Epithelial cell of proximal tubule (primary cell): ENCODE results near the gene SHKBP1. TPM values are rescaled to one million over a fixed set of nuclear protein-coding genes. Genes with fewer than 3 reads are reported as not detected.
"Not testable (repeated sequence)": the region's sequence is repeated elsewhere in the genome, so short reads cannot be mapped to it uniquely, and the experiment has no call there.

Experiments
- DNase-seq: peaks from one replicate; pipeline ENCODE4 v3.0.0-alpha.2; 2011; ENCODE audit warnings: low read depth
- H3K4me3 ChIP-seq: 2 replicates; pipeline ENCODE4 v1.5.1; 2011; ENCODE audit warnings: low read depth, mild to moderate bottlenecking, low read length
- CTCF ChIP-seq: conservative IDR thresholded peaks from 2 replicates; pipeline ENCODE4 v1.5.1; 2012; ENCODE audit warnings: low read depth, mild to moderate bottlenecking, low read length
- total RNA-seq: library from RNA; depleted of rRNA; stranded (reverse); fragments of >200 nt; gene quantifications from 2 replicates; pipeline ENCODE4 v1.2.3, GENCODE V29; 2015

Gene SHKBP1
- total RNA-seq, 1 donor from 2014 or later: 113 TPM

GRCh38 chr19:40559394-40559793 is 17.3 kb upstream of the SHKBP1 start:
- no peak for TF ChIP-seq CTCF
- DNase-seq: no peak
- H3K4me3 ChIP-seq: no peak overlapping the region

GRCh38 chr19:40560092-40560507 is 16.6 kb upstream of the SHKBP1 start:
- no peak overlapping the region for H3K4me3 ChIP-seq
- TF ChIP-seq CTCF: no peak
- DNase-seq: no peak

GRCh38 chr19:40561947-40562346 is 14.7 kb upstream of the SHKBP1 start:
- no peak for TF ChIP-seq CTCF
- DNase-seq: no peak
- no peak overlapping the region for H3K4me3 ChIP-seq

GRCh38 chr19:40564535-40564934 is 12.1 kb upstream of the SHKBP1 start:
- H3K4me3 ChIP-seq, DNase-seq: not testable (repeated sequence)

- DNase-seq: no peak
- H3K4me3 ChIP-seq: no peak overlapping the region
- no peak for TF ChIP-seq CTCF
Measured at GRCh38 chr19:40565355-40565754, 11.3 kb upstream of the SHKBP1 start.

GRCh38 chr19:40565910-40566495 is 10.7 kb upstream of the SHKBP1 start:
- TF ChIP-seq CTCF: no peak
- no peak overlapping the region for H3K4me3 ChIP-seq
- DNase-seq: no peak

GRCh38 chr19:40567040-40567749 is 9.5 kb upstream of the SHKBP1 start:
- no peak for TF ChIP-seq CTCF
- DNase-seq: no peak
- H3K4me3 ChIP-seq: peak overlapping the region; percentile 47
